Body of pancreas (tissue), 4 donors: ENCODE data around the gene ATP1A2. TPM values are rescaled to one million over a fixed set of nuclear protein-coding genes. Genes with fewer than 3 reads are reported as not detected.
A peak's percentile ranks its signal among the peaks of the same experiment; 100 is the strongest.

Source experiments
- ATAC-seq: fragments of 150-250 bp; one replicate; pipeline ENCODE4 v1.9.1; 2016
- DNase-seq, 4 donors: peaks; one replicate each; pipeline ENCODE4 v3.0.0-alpha.2; 2019
- H3K27ac ChIP-seq, 4 donors: fragments of 200-600 bp; sonication (generic); 1 replicate in 3 of 4; 2 replicates in 1 of 4; pipeline versions ENCODE4 v1.5.1 to v1.6.1; 2016 to 2019; ENCODE audit warnings: mild to moderate bottlenecking in 1 of 4, mixed read lengths in 1 of 4, moderate library complexity in 1 of 4
- H3K27me3 ChIP-seq, 2 donors: fragments of 200-600 bp; sonication (generic); one replicate each; pipeline ENCODE4 v1.6.0; 2016; ENCODE audit warnings: mild to moderate bottlenecking in 1 of 2
- H3K36me3 ChIP-seq, 2 donors: fragments of 200-600 bp; sonication (generic); replicated peaks in 1 of 2; 2 replicates each; pipeline ENCODE4 v1.5.1; 2016; ENCODE audit warnings: low read depth in 2 of 2; ENCODE audit not compliant: insufficient read depth in 1 of 2
- H3K4me1 ChIP-seq: fragments of 200-600 bp; sonication (generic); one replicate; pipeline ENCODE4 v1.6.0; 2016
- H3K4me3 ChIP-seq, 2 donors: fragments of 200-600 bp; sonication (generic); 1 replicate in 1 of 2; 2 replicates in 1 of 2; pipeline ENCODE4 v1.5.1; 2016 to 2019
- H3K9me3 ChIP-seq, 3 donors: fragments of 200-600 bp; sonication (generic); 1 replicate in 2 of 3; 2 replicates in 1 of 3; pipeline ENCODE4 v1.5.1; 2016
- CTCF ChIP-seq, 7 experiments: fragments of 450-650 bp in 4 of 7; fragments of 200-600 bp in 3 of 7; sonication (generic) in 3 of 7; IDR thresholded peaks; one replicate each; pipeline ENCODE4 v1.5.1; 2016 to 2019; ENCODE audit warnings: antibody characterized with exemption in 7 of 7
- POLR2A ChIP-seq, 3 donors: fragments of 450-650 bp; IDR thresholded peaks; one replicate each; pipeline ENCODE4 v1.6.1; 2016; ENCODE audit warnings: antibody characterized with exemption in 3 of 3, mild to moderate bottlenecking in 2 of 3
- WGBS, 2 donors: methylation state at CpG; one replicate each; pipeline ENCODE4 v1.1.5; 2017; 5-methylcytosine and 5-hydroxymethylcytosine counted together
- intact Hi-C: fragments of 100-400 bp; cut with DNase I; formaldehyde crosslinking; loops from one replicate; pipeline ENCODE4 v1.15.1; 2023
- total RNA-seq, 2 donors: library from RNA; depleted of rRNA; stranded (reverse); fragments of >200 nt; gene quantifications; one replicate each; pipeline ENCODE4 v1.1.0, GENCODE V29; 2016

Gene ATP1A2
- total RNA-seq, 2 donors from 2014 or later, result 1.6 to 41.2 TPM

DNA sequence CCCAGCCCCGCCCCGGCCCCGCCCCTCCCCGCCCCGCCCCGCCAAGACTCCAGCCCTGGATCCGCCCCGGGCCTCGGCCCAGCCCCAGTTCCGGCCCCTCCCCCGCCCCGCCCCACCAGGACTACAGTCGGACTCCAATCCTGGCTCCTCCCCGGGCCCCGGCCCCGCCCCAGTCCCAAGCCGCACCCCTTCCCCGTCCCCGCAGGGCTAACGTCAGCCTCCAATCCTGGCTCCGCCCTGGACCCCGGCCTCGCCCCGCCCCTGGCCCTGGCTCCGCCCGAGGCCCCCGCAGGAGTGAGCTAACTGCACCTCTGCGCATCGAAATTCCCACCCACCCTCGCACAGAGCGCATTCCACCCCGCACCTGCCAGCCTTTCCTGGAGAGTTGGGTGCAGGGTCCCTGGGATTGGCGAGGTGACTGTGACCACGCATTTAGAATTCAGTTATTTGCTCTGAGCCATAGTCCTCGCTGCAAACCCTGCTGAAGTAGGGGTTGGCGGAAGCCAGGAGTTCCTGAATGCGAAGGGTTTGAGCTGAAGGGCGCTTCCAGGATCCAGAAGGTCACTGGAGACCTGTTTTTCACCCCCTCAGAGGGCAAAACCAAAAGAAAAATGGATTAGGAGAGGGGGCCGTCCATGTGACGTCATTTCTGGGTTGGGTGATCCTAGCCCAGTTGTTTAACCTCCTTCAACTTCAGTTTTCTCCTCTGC, 16.6 kb upstream of the ATP1A2 start:
- 3 to 4% methylated on average over 6 to 17 of the region's 40 CpGs for WGBS, 2 donors
- no peaks in the 10 kb centered on the region for H3K36me3 ChIP-seq
- H3K4me3 ChIP-seq, result no peak overlapping the region
- H3K9me3 ChIP-seq, result no peaks in the 10 kb centered on the region
- no peaks in the 10 kb centered on the region for H3K27me3 ChIP-seq
- no peak for TF ChIP-seq CTCF (IDR thresholded peaks at IDR 0.05)
- TF ChIP-seq POLR2A (IDR thresholded peaks at IDR 0.05), result peak; percentile 41 to 80 (median 70)
- ATAC-seq (peak; percentile 88), DNase-seq (peak; percentile 98 to 99 (median 98))
- peaks cover 57% of the 10 kb centered on the region for H3K4me1 ChIP-seq
- peak overlapping the region; percentile 91 to 99 (median 96) for H3K27ac ChIP-seq
- intact Hi-C loops, result no loop called here

DNA sequence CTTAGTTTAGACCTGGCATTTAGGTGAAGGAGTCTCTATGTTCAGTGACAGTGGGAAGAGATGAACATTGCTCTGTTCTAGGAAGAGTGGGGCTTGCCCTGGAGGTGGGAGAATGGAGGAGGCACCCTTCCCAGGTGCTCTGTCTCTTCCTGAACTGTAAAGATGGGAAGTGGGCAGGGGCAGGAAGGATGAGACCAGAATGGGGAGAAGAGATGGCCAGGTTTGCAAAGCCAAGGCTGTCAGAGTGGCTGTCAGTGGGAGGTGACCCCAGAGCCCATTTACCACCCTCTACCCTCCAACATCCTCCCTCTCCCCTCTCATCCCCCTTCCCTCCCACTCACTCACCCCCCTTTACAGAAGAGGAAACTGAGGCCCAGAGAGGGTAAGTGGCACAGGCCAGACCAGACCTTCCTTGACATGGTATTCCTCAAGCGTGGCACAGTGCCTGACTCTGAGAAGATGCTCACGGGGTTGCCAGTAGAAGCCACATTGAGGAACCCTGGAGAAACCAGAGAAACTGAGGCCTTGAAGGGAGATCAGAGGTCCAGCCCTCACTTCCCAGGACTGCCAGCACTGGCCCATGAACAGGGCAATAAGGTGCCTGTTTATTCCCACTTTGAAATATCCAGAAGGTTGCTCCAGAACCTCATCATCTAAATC, 15.7 kb upstream of the ATP1A2 start:
- no peak for ATAC-seq
- DNase-seq, result no peak
- intact Hi-C loops, result loop anchor here (5.0 to 10.0 kb wide), 2 partner anchors 192 to 275 kb away; no protein-coding TSS in a partner anchor
- no peak for TF ChIP-seq CTCF (IDR thresholded peaks at IDR 0.05)
- no peaks in the 10 kb centered on the region for H3K9me3 ChIP-seq
- no peaks in the 10 kb centered on the region for H3K27me3 ChIP-seq
- no peaks in the 10 kb centered on the region for H3K36me3 ChIP-seq
- H3K4me1 ChIP-seq, result peaks cover 49% of the 10 kb centered on the region
- peak overlapping the region; percentile 91 to 99 (median 96) for H3K27ac ChIP-seq
- H3K4me3 ChIP-seq, result no peak overlapping the region
- WGBS, 2 donors, result 83 to 94% methylated on average over 2 of the region's 2 CpGs

- no peaks in the 10 kb centered on the region for H3K9me3 ChIP-seq
- WGBS, 2 donors, result 19 to 20% methylated on average over 9 to 13 of the region's 13 CpGs
- H3K4me3 ChIP-seq, result no peak overlapping the region
- peaks cover 38% of the 10 kb centered on the region for H3K4me1 ChIP-seq
- ATAC-seq (peak; percentile 35), DNase-seq (peak; percentile 80 to 87 (median 86))
- peak overlapping the region in 3 of 4 donors; percentile 46 to 67 (median 55) for H3K27ac ChIP-seq
- TF ChIP-seq POLR2A (IDR thresholded peaks at IDR 0.05) (peak in 2 of 3 donors; percentile 17 to 22), CTCF (IDR thresholded peaks at IDR 0.05) (peak; percentile 86 to 99 (median 89))
- H3K27me3 ChIP-seq, result no peaks in the 10 kb centered on the region
- H3K36me3 ChIP-seq, result no peaks in the 10 kb centered on the region
- intact Hi-C loops, result loop anchor here (5.0 to 10.0 kb wide), 2 partner anchors 191 to 274 kb away; no protein-coding TSS in a partner anchor
Measured at GRCh38 chr1:160101037-160101716, 14.4 kb upstream of the ATP1A2 start.

DNA sequence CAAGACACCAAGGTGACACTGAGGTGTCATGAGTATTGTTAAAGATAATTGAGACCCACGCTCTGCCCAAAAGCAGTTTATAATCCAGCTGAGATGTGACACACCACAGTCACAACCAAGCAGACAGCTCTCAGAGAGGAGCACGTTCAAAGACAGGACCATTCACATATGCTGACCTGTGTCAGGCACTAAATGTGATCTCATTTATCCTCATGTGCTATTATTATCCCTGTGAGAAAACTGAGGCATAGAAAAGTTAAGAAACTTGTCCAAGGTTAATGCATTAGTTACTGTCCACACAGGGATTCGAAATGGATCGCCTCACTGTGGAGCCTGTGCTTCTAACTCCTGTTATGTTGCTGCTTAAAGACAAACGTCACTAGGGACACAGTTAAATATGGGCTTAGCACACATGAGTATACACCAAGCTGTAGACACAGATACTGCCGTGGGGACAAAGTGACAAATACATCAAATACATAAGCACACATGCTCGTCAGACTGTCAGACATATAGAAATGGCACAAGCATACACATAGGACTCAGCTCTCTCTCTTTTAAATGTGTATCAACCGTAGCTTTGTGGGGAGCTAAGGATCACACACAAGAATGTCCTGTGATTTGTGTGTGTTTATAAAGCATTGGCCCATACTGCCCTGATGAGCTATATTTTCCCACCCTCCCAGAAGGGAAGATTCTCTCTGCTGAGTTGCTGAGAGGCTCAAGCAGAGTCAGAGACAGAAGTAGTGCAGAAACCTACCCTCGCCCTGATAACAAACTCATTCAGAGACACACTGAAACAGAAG, 13.6 kb upstream of the ATP1A2 start:
- Histone ChIP-seq H3K4me1 (peaks cover 30% of the 10 kb centered on the region), H3K4me3 (no peak overlapping the region), H3K36me3 (no peaks in the 10 kb centered on the region), H3K27ac (peak overlapping the region in 3 of 4 donors; percentile 46 to 67 (median 55)), H3K9me3 (no peaks in the 10 kb centered on the region), H3K27me3 (no peaks in the 10 kb centered on the region)
- ATAC-seq (no peak), DNase-seq (no peak)
- 67 to 68% methylated on average over 9 of the region's 9 CpGs for WGBS, 2 donors
- TF ChIP-seq POLR2A (IDR thresholded peaks at IDR 0.05) (no peak), CTCF (IDR thresholded peaks at IDR 0.05) (no peak)
- intact Hi-C loops, result loop anchor here (5.0 to 10.0 kb wide), 2 partner anchors 190 to 273 kb away; no protein-coding TSS in a partner anchor
